H1 (cell line): ENCODE measurements around the gene PDE4D. TPM values are rescaled to one million over a fixed set of nuclear protein-coding genes. Genes with fewer than 3 reads are reported as not detected.

Experiments used
- GTF2F1 ChIP-seq: IDR thresholded peaks from 2 replicates; pipeline ENCODE4 v1.6.1; 2012; ENCODE audit warnings: low read depth, low read length, improper control_type of control experiment, borderline replicate concordance
- JUN ChIP-seq: IDR thresholded peaks from 2 replicates; pipeline ENCODE4 v1.6.1; 2011; ENCODE audit warnings: low read depth, mild to moderate bottlenecking, improper control_type of control experiment, low read length
- POLR2AphosphoS5 ChIP-seq: IDR thresholded peaks from 2 replicates; pipeline ENCODE4 v1.6.1; 2011; ENCODE audit warnings: low read depth, low read length
- SRF ChIP-seq: IDR thresholded peaks from 2 replicates; pipeline ENCODE4 v1.6.1; 2011; ENCODE audit warnings: mild to moderate bottlenecking, low read depth, low read length, moderate library complexity
- TCF12 ChIP-seq: IDR thresholded peaks from 2 replicates; pipeline ENCODE4 v1.6.1; 2011; ENCODE audit warnings: low read depth, mild to moderate bottlenecking, low read length
- polyA plus RNA-seq, 7 experiments: library from polyadenylated mRNA; depleted of rRNA in 3 of 7; stranded (reverse) in 5 of 7; unstranded in 2 of 7; fragments of >200 nt in 5 of 7; fragments of 200-250 nt in 2 of 7; gene quantifications; 1 replicate in 5 of 7; 2 replicates in 1 of 7; 4 replicates in 1 of 7; pipeline versions ENCODE4 v1.2.1 to v1.2.3, GENCODE V29; 2011 to 2013; ENCODE audit warnings: missing spikeins in 2 of 7, mixed read lengths in 2 of 7
- total RNA-seq: library from RNA; stranded (reverse); fragmentation: NEBNext Ultra II Directional; extraction: Animal tissue kit (Norgen Biotek cat#: 25700); gene quantifications from 2 replicates; pipeline ENCODE4 v1.2.1, GENCODE V29; 2021

Gene PDE4D
- total and polyA plus RNA-seq, 2 of the 8 experiments (the other 6 are each of a cell fraction or from before 2014, with no cell fraction given) = 2.3 to 3.7 TPM

DNA sequence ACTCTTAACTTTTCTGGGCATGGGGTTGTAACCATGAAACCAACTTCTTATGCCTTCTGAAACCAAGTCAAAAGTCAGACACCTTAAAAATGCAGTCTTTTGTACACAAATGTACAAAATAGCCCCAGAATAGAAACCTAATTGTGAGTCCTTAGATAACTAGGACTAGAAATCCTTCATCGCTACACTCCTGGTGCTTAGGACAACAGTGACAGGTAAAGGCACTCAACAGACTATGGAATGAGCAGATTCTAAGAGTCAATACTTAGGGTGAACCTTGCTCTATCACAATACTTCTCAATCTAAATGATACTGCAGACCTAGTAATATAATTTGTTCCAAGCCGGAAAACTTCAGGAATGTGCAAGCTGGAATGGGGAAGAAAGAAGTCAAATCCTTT, 163.7 kb downstream of the PDE4D start (continued):
- no peak for TF ChIP-seq GTF2F1
- TF ChIP-seq JUN = no peak
- no peak for TF ChIP-seq TCF12
- TF ChIP-seq POLR2AphosphoS5 = no peak
- no peak for TF ChIP-seq SRF
